Stomach (tissue), 9 donors: ENCODE data around the gene SMYD3. TPM values are rescaled to one million over a fixed set of nuclear protein-coding genes. Genes with fewer than 3 reads are reported as not detected.
A peak's percentile ranks its signal among the peaks of the same experiment; 100 is the strongest.
"Not testable (repeated sequence)": the region's sequence is repeated elsewhere in the genome, so short reads cannot be mapped to it uniquely, and the experiment has no call there.

Experiments
- DNase-seq, 2 donors: peaks; one replicate each; pipeline versions ENCODE4 v3.0.0 to v3.0.0-alpha.2; 2013 to 2019
- H3K27ac ChIP-seq, 5 donors: fragments of 200-600 bp in 4 of 5; sonication (generic) in 4 of 5; one replicate each; pipeline ENCODE4 v1.5.1; 2013 to 2019; ENCODE audit warnings: mild to moderate bottlenecking in 1 of 5, moderate library complexity in 1 of 5
- H3K27me3 ChIP-seq, 3 donors: fragments of 200-600 bp; sonication (generic); one replicate each; pipeline ENCODE4 v1.5.1; 2017 to 2019; ENCODE audit warnings: mixed run types in 1 of 3
- H3K36me3 ChIP-seq, 4 donors: fragments of 200-600 bp; sonication (generic); 1 replicate in 3 of 4; 2 replicates in 1 of 4; pipeline ENCODE4 v1.5.1; 2016 to 2019
- H3K4me1 ChIP-seq, 4 donors: fragments of 200-600 bp; sonication (generic); one replicate each; pipeline ENCODE4 v1.5.1; 2016 to 2019
- H3K4me3 ChIP-seq, 4 donors: fragments of 200-600 bp; sonication (generic) in 3 of 4; one replicate each; pipeline ENCODE4 v1.5.1; 2016 to 2019; ENCODE audit warnings: mild to moderate bottlenecking in 1 of 4
- H3K9me3 ChIP-seq, 4 donors: fragments of 200-600 bp; sonication (generic); one replicate each; pipeline ENCODE4 v1.5.1; 2016 to 2019
- EP300 ChIP-seq: sonication (generic); formaldehyde crosslinking; IDR thresholded peaks from one replicate; pipeline ENCODE4 v1.6.1; 2017; ENCODE audit warnings: antibody characterized with exemption
- POLR2A ChIP-seq, 4 donors: fragments of 450-650 bp; IDR thresholded peaks; one replicate each; pipeline ENCODE4 v1.6.1; 2016; ENCODE audit warnings: antibody characterized with exemption in 4 of 4, control low read depth in 2 of 4, mild to moderate bottlenecking in 1 of 4, moderate library complexity in 1 of 4
- POLR2AphosphoS5 ChIP-seq, 3 donors: sonication (generic); formaldehyde crosslinking; IDR thresholded peaks; one replicate each; pipeline ENCODE4 v1.6.1; 2016; ENCODE audit warnings: antibody characterized with exemption in 3 of 3
- WGBS, 5 donors: extraction: QIAGEN DNeasy Blood & Tissue Kit in 3 of 5; methylation state at CpG; one replicate each; pipeline versions ENCODE4 v1.1.5 to v1.1.7; 2013 to 2018; 5-methylcytosine and 5-hydroxymethylcytosine counted together
- intact Hi-C: fragments of 100-400 bp; cut with DNase I; formaldehyde crosslinking; loops from one replicate; pipeline ENCODE4 v1.15.1; 2023; ENCODE audit warnings: low total_unique reads
- polyA plus RNA-seq, 3 donors: library from polyadenylated mRNA; stranded (reverse); fragments of 200-250 nt; gene quantifications; one replicate each; pipeline ENCODE4 v1.2.3, GENCODE V29; 2013
- total RNA-seq, 5 donors: library from RNA; depleted of rRNA; stranded (reverse); fragments of >200 nt; gene quantifications; one replicate each; pipeline versions ENCODE4 v1.1.0 to v1.2.3, GENCODE V29; 2014 to 2016
- TF ChIP-seq, protein P1 (sequence below), 7 experiments: fragments of 450-650 bp in 4 of 7; fragments of 200-600 bp in 3 of 7; sonication (generic) in 3 of 7; IDR thresholded peaks; one replicate each; pipeline ENCODE4 v1.5.1; 2016 to 2019; ENCODE audit warnings: antibody characterized with exemption in 7 of 7, control low read depth in 2 of 7, mild to moderate bottlenecking in 1 of 7
- donor health status: healthy with polysubstance abuse.
- donor health status: Bipolar disorder and iron deficiency.
- donor health status: healthy.

The SMYD3 gene
- total and polyA plus RNA-seq, 8 donors: 6.4 to 196 (median 27.8) TPM

DNA sequence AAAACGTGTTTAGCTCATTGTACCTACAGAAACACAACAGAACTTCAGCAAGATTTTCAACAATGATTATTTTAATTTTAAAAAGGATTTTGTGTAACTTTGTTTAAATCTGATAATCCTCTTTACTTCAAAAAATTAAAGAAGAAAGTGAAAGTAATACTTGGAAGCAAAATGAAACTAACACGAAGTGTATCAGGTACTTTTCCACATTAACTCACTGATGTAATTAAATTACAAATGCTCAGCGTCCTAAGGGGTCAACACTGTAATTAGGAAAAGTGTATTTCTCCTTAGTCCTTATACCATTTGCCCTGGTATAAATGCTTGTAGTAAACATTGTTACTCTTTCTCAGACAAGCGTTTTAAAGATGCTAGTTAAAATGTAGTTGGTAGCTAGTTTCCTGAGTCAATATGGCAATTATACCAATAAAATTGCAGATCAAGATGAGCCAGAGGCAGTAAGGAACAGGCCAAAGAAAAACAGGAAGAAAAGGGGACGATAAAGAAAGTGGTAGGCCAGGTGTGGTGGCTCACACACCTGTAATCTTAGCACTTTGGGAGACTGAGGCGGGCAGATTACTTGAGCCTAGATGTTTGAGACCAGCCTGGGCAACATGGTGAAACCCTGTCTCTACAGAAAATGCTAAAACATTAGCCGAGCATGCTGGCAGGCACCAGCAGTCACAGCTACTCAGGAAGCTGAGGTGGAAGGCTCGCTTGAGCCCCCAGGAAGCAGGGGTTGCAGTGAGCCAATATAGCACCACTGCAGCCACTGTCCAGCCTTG is 553.0 kb downstream of the SMYD3 start:
- intact Hi-C loops: no loop called here
- H3K27ac ChIP-seq: peak overlapping the region; percentile 54 to 80 (median 73)
- H3K4me1 ChIP-seq: peaks cover 0 to 18% (median 11%) of the 10 kb centered on the region in 4 donors
- H3K4me3 ChIP-seq: peak overlapping the region; percentile 8 to 40 (median 30)
- TF ChIP-seq POLR2AphosphoS5 (IDR thresholded peaks at IDR 0.05) (no peak), POLR2A (IDR thresholded peaks at IDR 0.05) (no peak), EP300 (no peak)
- TF ChIP-seq, protein P1, sequence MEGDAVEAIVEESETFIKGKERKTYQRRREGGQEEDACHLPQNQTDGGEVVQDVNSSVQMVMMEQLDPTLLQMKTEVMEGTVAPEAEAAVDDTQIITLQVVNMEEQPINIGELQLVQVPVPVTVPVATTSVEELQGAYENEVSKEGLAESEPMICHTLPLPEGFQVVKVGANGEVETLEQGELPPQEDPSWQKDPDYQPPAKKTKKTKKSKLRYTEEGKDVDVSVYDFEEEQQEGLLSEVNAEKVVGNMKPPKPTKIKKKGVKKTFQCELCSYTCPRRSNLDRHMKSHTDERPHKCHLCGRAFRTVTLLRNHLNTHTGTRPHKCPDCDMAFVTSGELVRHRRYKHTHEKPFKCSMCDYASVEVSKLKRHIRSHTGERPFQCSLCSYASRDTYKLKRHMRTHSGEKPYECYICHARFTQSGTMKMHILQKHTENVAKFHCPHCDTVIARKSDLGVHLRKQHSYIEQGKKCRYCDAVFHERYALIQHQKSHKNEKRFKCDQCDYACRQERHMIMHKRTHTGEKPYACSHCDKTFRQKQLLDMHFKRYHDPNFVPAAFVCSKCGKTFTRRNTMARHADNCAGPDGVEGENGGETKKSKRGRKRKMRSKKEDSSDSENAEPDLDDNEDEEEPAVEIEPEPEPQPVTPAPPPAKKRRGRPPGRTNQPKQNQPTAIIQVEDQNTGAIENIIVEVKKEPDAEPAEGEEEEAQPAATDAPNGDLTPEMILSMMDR (IDR thresholded peaks at IDR 0.05): no peak
- H3K9me3 ChIP-seq: no peaks in the 10 kb centered on the region
- no peaks in the 10 kb centered on the region for H3K27me3 ChIP-seq
- no peak for DNase-seq
- H3K36me3 ChIP-seq: no peaks in the 10 kb centered on the region
- WGBS, 5 donors: 15 to 25% (median 23%) methylated on average over 8 of the region's 8 CpGs

DNA sequence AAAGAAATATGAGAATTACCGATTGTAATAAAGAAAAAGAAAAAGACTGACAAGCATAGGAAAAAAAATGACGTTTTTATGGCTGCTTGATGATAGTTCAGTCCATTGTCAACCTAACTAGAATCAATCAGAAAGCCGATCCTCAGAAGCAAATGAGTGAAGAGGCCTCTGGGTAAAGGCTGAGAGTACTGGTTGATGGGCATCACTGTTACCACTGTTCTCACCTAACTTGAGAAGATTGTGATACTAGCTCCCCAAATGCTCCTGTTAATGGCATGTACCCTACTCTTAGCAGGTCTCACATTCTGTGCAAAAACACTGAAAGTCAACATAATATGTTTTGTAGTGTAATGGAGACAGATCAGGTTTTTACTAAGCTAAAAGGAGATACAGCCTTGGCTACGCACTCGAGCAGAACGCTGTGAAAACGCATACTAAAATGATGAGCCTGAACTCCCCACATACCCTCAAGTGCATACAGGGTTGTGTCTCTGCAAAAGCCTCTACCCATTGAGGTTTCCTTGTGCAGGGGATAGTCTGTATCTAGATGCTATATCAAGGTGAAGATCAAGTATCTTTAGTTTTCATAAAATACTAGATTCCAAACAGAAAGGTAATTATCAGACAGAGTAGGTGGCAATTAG is 554.6 kb downstream of the SMYD3 start:
- H3K9me3 ChIP-seq: no peaks in the 10 kb centered on the region
- no peaks in the 10 kb centered on the region for H3K36me3 ChIP-seq
- H3K27ac ChIP-seq: peak overlapping the region in 1 of 5 donors; percentile 75
- DNase-seq: no peak
- H3K27me3 ChIP-seq: no peaks in the 10 kb centered on the region
- intact Hi-C loops: no loop called here
- H3K4me3 ChIP-seq: no peak overlapping the region
- WGBS, 5 donors: 92 to 94% (median 92%) methylated on average over 7 of the region's 7 CpGs
- peaks cover 0 to 18% (median 11%) of the 10 kb centered on the region in 4 donors for H3K4me1 ChIP-seq
- TF ChIP-seq POLR2A (IDR thresholded peaks at IDR 0.05): no peak
- TF ChIP-seq POLR2AphosphoS5 (IDR thresholded peaks at IDR 0.05): no peak
- TF ChIP-seq, protein P1 (IDR thresholded peaks at IDR 0.05): no peak
- no peak for TF ChIP-seq EP300

DNA sequence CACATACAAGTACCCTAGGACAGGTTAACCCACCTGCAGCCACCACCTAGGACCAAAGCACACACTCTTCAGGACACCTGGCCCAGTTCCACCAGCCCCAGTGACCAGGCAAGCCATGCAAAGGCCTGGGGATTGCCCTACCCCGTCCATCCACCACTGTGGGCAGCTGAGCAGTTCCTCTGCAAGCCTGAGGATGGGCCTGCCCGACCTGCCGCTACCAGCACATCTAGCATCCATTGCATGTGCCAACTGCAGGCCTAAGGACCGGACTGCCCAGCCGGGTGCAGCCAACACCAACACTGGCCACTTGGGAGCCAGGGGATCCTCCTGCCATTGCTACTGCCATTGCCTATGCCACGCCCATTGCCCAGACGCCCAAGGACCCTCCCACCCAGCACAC is 558.3 kb downstream of the SMYD3 start:
- TF ChIP-seq POLR2A (IDR thresholded peaks at IDR 0.05) (no peak), EP300 (no peak), POLR2AphosphoS5 (IDR thresholded peaks at IDR 0.05) (no peak)
- TF ChIP-seq, protein P1 (IDR thresholded peaks at IDR 0.05): no peak
- no peaks in the 10 kb centered on the region for H3K36me3 ChIP-seq
- no peak overlapping the region for H3K4me3 ChIP-seq
- no peaks in the 10 kb centered on the region for H3K27me3 ChIP-seq
- H3K4me1 ChIP-seq: peaks cover 0 to 22% (median 7%) of the 10 kb centered on the region in 4 donors
- intact Hi-C loops: no loop called here
- no peak for DNase-seq
- H3K27ac ChIP-seq: no peak overlapping the region
- 94 to 100% (median 96%) methylated on average over 3 to 7 of the region's 7 CpGs for WGBS, 5 donors
- H3K9me3 ChIP-seq: peaks cover 0 to 10% (median 2%) of the 10 kb centered on the region in 4 donors

DNA sequence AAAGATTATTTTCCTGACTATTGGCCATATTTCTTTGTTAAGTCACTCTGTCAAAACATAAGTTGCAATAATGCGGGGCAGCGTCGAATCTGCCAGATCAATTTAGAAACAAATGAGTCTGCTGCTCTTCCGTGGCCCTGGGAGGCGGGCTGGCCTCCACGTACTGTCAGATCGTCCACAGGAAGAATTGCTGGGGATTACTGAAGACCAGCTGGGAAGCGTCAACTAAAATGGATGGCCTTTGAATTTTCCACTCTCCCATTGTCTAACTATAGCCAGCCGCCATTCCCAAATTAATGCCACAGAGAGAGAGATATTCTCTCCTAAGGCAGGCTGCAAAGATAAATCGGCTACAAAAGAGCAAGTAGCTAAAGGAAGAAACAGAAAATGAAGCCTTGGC is 560.2 kb downstream of the SMYD3 start:
- 63 to 79% (median 74%) methylated on average over 10 of the region's 10 CpGs for WGBS, 5 donors
- Histone ChIP-seq H3K4me3 (no peak overlapping the region), H3K36me3 (no peaks in the 10 kb centered on the region), H3K27ac (no peak overlapping the region), H3K9me3 (peaks cover 0 to 10% (median 2%) of the 10 kb centered on the region in 4 donors), H3K27me3 (no peaks in the 10 kb centered on the region), H3K4me1 (peaks cover 0 to 11% (median 3%) of the 10 kb centered on the region in 4 donors)
- peak in 1 of 2 donors; percentile 82 for DNase-seq
- no peak for TF ChIP-seq POLR2AphosphoS5 (IDR thresholded peaks at IDR 0.05)
- TF ChIP-seq, protein P1 (IDR thresholded peaks at IDR 0.05): no peak
- no peak for TF ChIP-seq EP300
- TF ChIP-seq POLR2A (IDR thresholded peaks at IDR 0.05): no peak
- intact Hi-C loops: no loop called here

DNA sequence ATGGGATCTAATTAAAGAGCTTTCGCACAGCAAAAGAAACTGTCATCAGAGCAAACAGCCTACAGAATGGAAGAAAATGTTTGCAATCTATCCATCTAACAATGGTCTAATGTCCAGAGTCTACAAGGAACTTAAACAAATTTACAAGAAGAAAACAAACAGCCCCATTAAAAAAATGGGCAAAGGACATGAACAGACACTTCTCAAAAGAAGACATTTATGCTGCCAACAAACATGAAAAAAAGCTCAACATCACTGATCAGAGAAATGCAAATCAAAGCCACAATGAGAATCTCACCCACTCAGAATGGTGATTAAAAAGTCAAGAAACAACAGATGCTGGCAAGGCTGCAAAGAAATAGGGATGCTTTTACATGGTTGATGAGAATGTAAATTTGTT is 561.9 kb downstream of the SMYD3 start:
- intact Hi-C loops, H3K36me3 ChIP-seq, H3K27ac ChIP-seq, H3K4me3 ChIP-seq, H3K9me3 ChIP-seq, DNase-seq, H3K27me3 ChIP-seq: not testable (repeated sequence)
- H3K4me1 ChIP-seq: peaks cover 0 to 11% (median 3%) of the 10 kb centered on the region in 4 donors
- 90 to 100% (median 95%) methylated on average over 1 of the region's 1 CpG for WGBS, 5 donors
